NT2/D1 (cell line): Measurements from ENCODE around the gene GADD45GIP1.

Experiments used
- SUZ12 ChIP-seq: IDR thresholded peaks from 2 replicates; pipeline ENCODE4 v1.6.1; 2011; ENCODE audit not compliant: insufficient read length, insufficient read depth; ENCODE audit errors: extremely low read depth
- YY1 ChIP-seq: IDR thresholded peaks from 2 replicates; pipeline ENCODE4 v1.6.1; 2011; ENCODE audit not compliant: insufficient read length, insufficient read depth
- ZNF274 ChIP-seq: IDR thresholded peaks from 2 replicates; pipeline ENCODE4 v1.6.1; 2011; ENCODE audit warnings: mild to moderate bottlenecking, low read depth, low read length

GRCh38 chr19:12975221-12975741 is 18.3 kb upstream of the GADD45GIP1 start:
- TF ChIP-seq YY1 (no peak), SUZ12 (no peak), ZNF274 (no peak)
